GM18519 (cell line): ENCODE results near the gene MYCBP2.
"Not testable (repeated sequence)": the region's sequence is repeated elsewhere in the genome, so short reads cannot be mapped to it uniquely, and the experiment has no call there.

Experiments
- ATAC-seq: cut with Tn5 transposase; IDR thresholded peaks from one replicate; pipeline ENCODE4 v1.9.1; 2021; ENCODE audit warnings: mild to moderate bottlenecking, moderate library complexity; ENCODE audit not compliant: unreplicated experiment, low FRiP score

MYCBP2 gene

GRCh38 chr13:77326905-77327604 is at the start of gene MYCBP2:
Gene MYCBP2, minus strand, starts transcription at chr13:77327094. Its CDS starts 319 bp downstream, at chr13:77326775.
- no peak for ATAC-seq

GRCh38 chr13:77375560-77376108 is 48.7 kb upstream of the MYCBP2 start:
- ATAC-seq: no peak

DNA sequence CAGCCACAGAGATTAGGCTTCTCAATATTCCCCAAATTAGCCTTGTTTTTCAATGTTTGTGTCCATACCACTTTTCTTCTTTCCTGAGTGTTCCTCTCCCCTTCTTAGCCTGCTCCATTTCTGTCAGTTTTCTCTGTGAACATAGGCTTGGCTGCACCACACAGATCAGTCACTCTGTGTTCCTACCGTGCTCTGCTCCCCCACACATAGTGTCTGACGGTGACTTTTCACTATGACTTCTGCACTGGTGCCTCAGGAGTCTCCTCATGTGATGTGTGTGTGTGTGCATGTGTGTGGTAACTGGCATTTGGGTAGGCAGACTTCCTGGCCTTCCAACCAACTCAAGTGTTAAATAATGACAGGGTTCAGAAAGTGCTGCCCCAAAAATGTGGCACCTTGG is 47.9 kb upstream of the MYCBP2 start:
- ATAC-seq: no peak

- no peak for ATAC-seq
These were observed 47.4 kb upstream of the MYCBP2 start for GRCh38 chr13:77374339-77374738.

DNA sequence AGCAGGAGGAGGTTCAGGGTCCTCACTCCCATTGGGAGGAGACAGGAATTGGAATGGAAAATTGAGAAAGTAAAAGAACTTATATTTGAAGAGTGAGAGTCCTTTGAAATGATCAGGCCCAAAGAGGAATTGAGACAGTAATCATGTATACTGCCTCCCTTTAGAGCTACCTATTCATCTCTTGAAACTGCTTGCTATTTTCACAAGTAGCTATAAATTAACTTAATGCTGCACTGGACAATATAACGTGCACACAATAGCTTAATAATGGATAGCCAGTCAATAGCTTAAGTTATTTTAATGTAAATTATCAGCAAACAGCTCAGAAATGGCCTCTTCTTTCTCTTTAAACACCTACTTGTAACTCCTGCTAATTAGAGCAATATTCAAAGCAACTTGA is 46.6 kb upstream of the MYCBP2 start:
- ATAC-seq: no peak

- no peak for ATAC-seq
These were observed 45.4 kb upstream of the MYCBP2 start for GRCh38 chr13:77372275-77372674.

DNA sequence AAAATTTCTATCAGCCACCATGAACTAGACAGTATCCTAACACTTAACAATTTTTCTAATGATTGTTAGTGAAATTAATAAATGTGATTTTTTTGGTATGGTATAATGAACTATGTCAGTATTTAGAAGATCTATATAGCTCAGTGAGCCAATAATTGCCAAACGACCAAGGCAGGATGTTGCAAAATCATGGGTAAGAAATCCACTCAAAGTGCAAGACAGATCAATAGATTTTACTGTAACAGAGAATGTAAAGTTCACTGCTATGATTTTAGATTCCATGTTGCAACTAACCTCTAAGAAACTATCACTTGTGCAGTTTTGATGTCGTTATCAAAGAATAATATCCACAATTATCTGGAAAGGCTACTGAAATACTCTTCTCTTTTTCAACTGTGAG is 44.0 kb upstream of the MYCBP2 start:
- no peak for ATAC-seq

DNA sequence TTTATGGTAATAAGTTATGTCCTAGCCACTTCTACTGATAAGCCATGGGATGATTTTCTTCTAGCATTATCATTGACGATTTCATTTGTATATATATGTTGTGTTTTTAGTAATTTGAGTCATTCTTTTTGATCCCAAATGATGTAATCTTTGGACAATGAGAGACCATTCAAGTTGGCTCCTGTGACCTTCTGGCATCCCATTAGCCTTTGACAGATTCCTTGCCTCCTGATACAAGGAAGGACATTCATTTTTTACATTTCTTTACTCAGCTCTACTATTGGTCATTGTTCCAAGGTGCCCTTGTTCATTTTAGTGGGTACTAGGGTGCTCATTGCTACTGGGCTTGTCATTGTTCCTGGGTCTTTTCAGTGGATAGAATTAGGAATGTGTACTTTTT is 35.3 kb upstream of the MYCBP2 start:
- ATAC-seq: no peak

DNA sequence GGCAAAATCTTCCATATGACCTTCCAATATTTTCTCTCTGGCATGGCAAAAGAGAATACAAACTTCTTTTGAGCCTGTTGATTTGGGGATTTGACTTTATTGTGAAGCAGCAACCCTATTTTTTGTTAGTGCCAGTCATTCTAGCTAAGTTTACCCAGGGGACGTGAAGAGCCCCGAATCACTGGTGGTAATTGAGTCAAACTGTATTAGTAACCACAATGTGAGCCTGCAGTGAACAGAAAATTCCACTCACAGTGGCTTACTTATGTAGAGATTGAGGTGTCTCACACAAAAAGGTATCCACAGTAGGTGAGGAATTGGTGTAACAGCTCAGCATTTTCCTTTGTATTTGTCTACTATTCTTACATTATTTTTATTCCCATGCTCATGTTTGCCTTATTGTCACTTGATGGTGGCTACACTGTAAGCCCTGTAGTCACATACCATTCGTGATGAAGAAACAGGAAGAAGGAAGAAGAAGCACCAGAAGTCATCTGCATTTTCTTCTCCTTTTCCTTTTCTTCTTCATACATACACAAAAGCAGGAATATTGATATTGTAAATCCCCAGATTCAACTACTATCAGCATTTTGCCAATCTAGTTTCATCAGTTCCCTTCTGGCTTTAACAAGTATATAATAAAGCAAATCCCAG is 33.3 kb upstream of the MYCBP2 start:
- ATAC-seq: no peak

DNA sequence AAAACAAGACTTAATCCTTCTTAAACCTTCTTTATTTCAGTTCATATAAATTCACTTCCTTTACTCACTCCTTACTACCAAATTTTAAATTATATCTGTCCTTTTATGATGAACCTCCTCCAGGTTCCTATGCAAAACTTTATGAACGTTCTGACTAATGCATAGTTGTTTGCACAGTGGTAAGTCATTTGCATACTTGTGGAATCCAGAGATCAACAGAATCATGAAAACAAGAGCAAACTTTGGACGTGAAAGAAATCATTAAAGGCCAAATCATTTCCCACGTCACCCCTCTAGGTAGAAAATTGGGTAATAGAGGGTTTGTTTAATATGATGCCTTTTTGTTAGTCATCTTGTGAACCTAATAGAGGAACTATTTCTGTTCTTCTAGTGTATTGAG is 32.3 kb upstream of the MYCBP2 start:
- ATAC-seq: no peak

DNA sequence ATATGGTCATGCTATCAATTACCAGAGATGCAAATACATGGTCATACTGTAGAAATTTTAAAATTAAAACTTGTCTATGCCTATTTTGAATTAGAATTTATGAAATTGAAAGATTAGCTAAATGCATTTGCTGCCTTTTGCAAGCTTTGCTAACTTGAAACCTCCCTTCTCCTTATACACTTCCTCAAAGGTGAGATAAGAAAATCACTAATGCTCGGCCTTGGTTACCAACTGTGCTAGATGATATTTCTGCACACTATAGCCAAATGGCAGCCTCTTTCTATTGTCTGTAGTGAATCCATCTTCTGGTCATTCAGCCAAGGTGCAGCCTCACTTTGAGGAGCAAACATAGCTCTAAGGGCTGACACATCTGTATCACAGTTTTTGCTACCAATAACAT is 31.1 kb upstream of the MYCBP2 start:
- no peak for ATAC-seq

DNA sequence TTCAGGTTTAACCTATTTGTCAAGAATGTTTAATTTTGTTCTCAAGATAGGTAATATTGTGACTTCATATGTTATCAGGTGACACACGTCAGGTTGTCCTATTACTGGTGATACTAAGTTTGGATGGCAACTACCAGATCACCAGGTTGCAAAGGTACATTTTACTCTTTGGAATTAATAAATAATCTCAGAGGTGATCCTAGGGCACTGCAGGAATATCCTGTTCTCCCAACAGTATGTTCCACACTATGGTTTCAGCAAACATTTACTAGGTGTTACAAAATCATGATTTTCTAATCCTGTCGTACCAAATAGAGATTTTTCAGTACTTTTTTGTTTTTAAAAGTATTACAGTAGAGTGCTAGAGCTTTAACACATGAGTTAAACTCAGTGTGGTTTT is 29.3 kb upstream of the MYCBP2 start:
- ATAC-seq: no peak

- ATAC-seq: no peak
These were observed 27.1 kb upstream of the MYCBP2 start for GRCh38 chr13:77353995-77354394.

DNA sequence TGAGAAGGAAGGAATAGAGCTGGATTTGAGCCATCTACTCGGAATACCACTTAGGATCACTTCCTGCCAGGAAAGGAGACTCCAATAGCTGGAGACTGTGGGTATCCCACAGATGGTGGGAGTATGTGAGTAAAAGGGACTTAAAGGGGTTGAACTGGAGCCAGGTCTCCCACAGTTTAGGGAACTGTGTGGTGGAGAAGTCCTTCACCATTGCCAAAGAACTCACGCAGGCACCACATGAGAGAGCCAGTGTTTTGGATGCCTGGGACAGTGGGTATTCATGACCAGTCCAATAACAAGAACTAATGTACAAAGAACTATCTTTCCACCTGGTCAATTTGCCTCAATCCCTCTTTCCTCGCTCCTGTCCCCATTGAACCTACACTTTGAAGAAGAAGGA is 24.4 kb upstream of the MYCBP2 start:
- ATAC-seq: no peak

DNA sequence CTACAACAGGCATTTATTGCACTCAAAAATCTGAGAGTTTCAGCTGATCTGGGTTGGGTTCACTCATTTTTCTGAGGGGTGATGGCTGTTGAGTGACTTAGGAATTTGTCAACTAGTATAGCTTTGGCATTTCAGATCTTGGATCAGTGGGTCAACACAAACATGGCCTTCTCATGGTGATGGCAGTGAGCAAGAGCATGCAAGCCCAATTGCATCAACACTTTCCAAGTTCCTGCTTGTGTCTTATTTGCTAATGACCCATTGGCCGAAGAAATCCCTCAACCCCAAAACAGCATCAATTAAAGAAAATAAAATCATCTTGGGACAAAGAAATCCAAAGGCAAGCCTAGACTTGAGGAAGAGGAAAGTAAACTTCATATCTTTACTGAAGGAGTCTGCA is 23.9 kb upstream of the MYCBP2 start:
- no peak for ATAC-seq

DNA sequence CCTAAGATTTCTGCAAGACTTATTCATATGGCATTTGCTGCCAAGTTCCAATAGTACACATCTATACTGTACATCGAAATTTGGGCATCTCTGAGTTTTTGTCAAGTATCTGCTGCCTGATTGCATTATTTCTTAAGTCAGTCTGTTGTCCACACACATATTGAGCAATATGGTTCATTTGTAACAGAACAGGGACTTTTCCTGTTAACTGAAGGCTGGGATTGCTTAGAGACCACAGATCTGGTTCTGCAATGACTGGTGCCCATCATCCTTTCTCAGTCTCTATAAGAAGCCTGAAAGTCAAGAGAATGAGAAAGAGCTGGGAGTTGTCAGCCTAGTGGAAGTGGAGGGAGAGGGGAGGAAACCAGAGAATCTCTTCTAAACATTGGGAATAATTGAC is 22.5 kb upstream of the MYCBP2 start:
- no peak for ATAC-seq

- not testable (repeated sequence) for ATAC-seq
These were observed 20.5 kb upstream of the MYCBP2 start for GRCh38 chr13:77347351-77347750.

GRCh38 chr13:77345150-77345780 is 18.4 kb upstream of the MYCBP2 start:
- peak; percentile 62 for ATAC-seq

DNA sequence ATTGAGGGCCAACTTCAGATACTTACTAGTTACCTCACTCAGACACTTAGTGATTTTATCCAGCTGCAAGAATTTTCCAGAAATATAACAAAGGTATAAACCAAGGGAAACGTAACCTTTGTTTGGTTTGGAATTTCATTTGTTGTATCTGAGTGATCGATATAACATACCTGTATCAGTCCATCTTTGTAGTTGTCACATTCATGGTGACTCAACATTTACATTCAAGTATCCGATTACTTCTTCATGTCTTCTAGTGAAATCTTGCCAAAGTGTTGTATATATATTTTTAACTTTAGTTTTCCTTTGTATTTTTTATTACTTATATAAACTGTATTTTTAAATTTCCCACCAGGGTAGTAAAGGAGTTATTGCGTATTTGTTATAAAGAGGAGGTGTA is 16.9 kb upstream of the MYCBP2 start:
- ATAC-seq: no peak

DNA sequence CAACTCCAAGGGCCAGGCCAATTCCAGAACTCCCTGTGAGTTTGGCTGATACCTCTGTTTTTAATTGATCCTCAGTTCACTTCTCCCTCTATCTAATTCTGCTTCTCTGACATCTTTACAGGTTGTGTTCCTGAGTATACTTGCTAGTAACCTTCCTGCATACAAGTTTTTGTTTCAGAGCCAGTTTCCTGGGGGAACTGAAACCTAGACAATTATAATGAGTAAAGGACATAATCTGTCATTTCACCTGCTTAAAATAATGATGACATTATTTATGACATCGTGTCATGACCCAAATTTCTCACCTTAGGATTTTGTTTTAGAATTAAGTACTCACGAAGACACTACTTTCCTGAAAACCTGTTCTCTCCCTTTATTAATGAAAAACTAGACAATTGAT is 12.5 kb upstream of the MYCBP2 start:
- ATAC-seq: peak; percentile 75

DNA sequence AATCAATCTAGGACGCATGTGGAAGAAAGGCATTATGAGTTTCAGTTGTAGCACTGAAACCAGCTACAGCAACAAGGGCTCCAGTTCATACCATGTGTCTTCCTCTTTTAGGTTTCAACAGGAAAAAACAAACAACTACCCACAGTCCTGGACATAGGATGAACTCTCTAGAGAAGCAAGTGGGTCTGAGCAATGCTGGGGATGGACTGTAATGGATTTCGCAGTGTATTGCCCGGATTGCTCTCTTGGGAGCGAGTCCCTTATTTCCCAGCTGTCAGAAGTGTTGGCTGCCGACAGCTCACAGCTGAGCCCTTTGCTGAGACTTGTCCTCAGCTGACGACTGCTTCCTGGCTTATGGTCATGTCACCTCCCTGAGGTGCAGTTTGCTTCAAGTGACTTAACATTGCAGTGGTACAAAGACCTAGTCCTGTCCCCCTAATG is 12.1 kb upstream of the MYCBP2 start:
- ATAC-seq: peak; percentile 46

GRCh38 chr13:77338329-77338728 is 11.4 kb upstream of the MYCBP2 start:
- ATAC-seq: peak; percentile 20
